Activated gamma-delta T cell treated with Interleukin-2 at 50 U/mL for 16 hours (primary cell): ENCODE measurements around the gene SEPTIN6.

ENCODE experiments used
- DNase-seq: peaks from one replicate; pipeline ENCODE4 v3.0.0-alpha.2; 2020

Gene SEPTIN6

DNA sequence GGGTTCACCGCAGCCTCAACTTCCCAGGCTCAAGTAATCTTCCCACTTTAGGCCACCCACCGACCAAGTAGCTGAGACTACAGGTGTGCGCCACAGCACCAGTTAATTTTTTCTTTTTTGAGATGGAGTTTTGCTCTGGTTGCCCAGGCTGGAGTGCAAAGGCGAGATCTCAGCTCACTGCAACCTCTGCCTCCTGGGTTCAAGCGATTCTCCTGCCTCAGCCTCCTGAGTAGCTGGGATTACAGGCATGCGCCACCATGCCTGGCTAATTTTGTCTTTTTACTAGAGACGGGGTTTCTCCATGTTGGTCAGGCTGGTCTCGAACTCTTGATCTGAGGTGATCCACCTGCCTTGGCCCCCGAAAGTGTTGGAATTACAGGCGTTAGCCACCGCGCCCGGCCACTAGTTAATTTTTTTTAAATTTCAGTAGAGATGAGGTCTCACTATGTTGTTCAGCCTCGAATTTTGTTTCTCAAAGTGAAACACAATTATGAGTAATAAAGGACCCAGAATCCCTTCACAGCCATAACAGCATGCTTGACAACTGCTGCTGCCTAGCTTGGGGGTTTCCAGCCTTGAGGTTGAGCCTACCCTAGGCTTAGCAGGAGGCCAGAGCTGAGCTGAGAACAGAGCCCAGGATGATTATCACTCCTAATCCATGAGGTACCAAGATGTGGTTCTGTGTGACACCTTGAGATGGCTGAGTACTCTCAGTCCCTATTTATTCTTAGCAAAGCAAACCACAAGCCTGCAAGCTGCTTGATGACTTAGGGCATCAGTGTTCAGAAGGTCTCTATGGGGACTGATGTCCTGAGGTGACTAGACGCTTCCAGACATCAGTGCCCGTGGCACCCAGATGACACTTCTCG, 45.2 kb downstream of the SEPTIN6 start:
- DNase-seq = peak; percentile 24

DNA sequence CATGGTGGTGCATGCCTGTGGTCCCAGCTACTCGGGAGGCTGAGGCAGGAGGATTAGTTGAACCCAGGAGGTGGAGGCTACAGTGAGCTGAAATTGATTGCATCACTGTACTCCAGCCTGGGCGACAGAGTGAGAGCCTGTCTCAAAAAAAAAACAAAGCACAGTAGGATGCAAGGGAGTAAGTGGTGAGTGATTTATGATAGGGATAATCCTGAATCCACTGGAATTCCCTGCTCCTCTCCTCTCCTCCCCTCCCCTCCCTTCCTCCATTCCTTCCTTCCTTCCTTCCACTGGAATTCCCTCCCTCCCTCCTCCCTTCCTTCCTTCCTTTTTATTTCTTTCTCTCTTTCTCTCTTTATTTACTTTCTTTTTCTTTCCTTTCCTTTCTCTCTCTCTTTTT, 45.9 kb downstream of the SEPTIN6 start:
- no peak for DNase-seq

DNA sequence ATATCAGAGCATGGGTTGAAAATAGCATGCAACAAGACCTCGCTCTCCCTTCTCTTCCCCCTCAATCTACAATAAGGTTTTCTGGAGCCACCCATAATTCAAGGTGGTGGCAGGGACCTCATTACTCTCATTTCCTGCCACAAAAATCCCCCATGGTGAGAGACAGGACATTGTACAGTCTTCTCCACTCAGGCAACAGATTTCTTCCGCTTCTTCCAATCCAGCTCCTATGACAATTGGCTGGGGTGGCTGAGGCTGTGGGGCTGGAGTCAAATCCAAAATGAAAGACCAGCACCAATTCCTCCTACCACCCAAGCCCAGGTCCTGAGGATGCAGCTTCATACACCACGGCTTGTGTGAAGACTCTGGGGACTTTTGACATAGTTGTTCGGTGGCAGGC, 46.5 kb downstream of the SEPTIN6 start:
- DNase-seq = no peak

DNA sequence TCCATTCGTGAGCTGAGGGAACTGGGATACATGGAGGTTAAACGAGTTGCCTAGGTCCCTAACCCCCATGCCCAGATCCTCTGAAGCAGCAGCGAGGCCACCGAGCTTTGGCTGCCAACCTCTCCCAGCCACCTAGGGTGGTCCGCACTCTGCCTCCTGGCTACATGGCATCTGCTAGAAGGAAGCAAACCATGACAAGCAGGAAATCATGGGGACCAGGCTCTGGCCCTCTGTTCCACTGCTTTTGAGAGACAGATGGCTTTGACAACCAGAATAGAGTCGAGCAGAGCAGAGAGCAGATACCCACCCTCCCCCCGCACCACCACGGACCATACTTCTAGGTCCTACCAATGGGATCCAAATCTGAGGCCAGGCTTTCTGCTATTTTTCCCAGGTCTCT, 49.3 kb downstream of the SEPTIN6 start:
- no peak for DNase-seq
